ENCODE data around the gene ZBTB21.

The ZBTB21 gene

DNA sequence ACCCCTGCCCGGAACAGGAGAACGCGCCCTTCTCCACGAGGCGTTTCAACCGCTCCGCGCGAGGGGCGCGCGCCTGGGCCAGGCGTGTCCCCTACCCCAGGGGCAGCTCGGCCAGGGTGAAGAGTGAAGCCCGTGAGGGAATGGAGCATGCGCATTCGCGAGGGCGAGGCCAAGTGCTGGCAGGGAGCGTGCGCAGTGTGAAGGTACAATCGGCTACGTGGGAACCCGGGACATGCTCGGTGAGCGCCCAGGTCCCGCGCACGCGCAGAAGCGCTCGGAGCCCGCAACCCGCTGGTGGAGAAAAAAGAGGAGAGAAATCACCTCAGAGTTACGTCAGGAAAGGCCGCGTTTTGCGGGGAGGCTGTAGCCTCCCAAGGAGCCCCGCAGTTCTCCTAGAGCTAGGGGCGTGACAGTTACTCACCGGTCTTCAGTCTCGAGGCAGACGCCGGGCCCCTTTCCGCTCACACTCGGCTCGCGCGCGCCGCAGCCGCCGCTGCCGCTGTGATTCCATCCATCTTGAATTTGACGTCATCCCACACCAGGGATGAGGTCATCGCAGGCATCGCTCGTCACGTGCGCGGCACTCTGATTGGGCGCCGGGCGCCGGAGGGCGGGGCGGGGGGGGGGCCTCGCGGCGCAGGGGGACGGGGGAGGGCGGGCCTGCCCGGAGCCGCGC lies at the start of gene ZBTB21:
ZBTB21 (minus strand) TSS at position 530 of the 676 bp plus-strand sequence. CDS start 16,265 bp downstream, outside the sequence.
- peak; percentile 97 for DNase-seq

DNA sequence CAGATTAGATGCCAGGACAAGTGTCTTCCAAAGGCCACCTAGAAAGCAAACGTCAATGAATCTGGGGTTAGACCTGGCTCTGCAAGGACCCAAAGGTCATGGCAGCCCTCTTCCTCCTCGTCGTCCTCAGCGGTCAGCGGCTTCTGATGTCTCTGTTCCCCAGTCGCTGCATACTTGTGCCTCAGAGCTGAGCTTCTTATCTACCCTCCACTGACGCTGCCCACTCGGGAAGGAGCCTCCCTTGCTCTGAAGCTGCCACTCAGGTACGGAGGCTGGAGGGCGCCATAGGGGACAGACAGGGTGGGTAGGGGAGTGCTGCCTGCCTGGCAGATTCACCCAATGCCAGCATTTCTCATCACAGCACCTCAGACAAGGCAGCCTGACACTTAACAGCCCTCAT lies 49.6 kb upstream of the ZBTB21 start:
- DNase-seq = no peak

DNA sequence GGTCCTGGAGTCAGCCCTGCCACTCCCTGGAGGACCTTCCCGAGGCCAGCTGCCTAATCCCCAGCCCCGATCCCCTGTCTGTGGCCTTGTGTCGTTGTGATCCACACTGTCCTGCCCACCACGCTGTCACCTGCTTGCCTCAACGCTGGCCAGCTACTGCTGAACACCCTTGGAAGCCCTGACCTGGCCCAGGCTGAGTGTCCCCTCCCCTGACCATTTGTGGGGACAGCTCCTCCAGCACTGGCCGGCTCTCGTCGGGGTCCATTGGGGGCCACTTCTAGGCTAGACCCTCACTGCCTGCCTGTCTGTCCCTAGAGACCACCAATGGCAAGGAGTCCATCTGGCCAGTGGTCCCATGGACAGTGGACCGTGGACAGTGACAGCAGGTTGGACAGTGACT lies 49.0 kb upstream of the ZBTB21 start:
- no peak for DNase-seq

DNA sequence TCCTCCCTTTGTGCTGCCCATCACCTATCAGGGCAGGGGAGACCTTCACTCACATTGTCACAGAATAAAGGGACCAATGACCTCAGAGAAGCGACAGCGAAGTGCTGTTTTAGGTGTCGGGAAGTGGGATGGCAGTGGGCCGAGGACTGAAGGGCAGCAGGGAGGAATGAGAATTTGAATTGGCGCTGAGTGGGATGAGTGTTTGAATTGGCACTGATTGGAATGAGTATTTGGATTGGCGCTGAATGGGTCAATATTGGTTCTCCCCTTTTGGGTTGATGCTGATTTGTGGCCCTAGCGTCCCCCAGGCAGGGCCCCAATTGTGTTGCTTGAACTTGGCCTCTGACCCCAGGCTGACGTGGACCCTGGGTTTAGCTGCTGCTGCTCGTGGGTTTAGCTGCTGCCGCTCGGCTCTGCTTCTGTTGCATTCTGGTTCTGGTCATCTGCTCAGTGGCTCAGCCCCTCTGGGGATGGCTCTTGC lies 48.5 kb upstream of the ZBTB21 start:
- no peak for DNase-seq

DNA sequence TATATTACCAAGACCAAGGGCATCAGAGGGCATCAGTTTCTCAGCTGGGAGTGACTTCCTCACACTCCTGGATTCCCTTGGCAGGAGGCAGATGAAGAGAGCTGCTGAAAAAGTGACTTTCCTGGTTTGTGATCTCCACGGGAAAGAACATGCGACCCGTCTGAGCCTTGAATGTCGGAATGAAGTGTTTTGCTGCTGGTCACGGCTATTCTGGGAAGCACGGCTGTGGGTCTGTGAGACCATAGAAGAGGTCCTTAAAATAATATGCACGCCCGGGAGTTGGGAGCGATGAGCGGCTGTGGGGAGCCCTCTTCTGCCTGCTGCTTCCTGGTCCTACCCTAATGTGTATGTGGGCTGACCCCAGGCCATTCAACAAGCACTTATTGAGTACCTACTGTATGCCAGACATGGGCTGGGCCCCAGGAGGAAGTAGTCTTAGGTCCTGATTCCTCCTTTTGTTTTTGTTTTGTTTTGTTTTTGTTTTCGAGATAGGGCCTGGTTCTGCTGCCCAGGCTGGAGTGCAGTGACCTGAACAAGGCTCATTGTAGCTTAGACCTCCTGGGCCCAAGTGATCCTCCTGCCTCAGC lies 47.8 kb upstream of the ZBTB21 start:
- DNase-seq = no peak

DNA sequence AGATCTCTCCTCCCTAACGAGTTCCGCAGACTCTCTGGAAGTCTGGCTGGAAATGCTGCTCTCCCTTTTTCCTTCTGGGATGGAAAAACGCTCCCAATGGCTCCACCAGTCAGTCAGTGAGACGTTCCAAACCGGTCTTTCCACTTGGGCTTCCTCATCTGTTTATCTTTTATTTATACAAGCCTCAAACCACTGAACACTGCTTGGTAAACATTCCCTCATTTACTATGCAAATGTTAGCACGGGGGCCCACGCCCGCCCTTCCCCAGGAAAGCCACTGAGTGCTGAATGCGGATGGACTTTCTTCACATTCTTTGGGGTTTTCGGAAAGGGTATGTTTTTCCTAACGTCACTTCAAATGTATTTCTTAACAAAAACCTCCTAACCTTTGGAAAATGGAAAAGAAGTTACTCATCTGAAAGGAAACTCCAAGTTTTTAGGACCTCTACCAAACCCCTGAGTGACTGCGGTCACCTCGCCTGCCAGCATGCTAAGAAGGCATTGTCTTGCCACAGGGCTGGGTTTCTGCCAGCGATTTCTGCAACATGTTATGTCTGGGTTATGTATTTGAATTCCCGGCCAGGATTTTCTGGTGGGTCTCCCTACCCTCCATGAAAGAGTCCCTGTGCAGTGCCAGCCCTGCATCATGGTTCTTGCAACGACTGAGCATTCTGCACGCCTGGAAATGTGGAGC lies 47.0 kb upstream of the ZBTB21 start:
- DNase-seq = no peak

DNA sequence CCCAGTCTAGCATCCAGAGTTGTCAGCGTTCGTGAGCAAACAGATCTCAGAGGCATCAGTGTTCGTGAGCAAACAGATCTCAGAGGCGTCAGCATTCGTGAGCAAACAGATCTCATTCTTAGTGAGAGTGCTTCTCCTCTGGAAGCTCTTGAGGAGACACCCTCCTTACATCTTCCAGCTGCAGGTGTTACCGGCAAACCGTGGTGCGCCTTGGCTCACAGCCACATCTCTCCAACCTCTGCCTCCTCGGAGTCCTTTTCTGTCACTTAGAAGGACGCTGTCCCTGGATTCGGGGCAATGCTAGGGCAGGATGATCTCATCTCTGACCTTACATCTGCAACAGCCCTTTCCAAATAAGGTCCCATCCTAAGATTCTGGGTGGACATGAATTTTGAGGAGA lies 46.3 kb upstream of the ZBTB21 start:
- no peak for DNase-seq

DNA sequence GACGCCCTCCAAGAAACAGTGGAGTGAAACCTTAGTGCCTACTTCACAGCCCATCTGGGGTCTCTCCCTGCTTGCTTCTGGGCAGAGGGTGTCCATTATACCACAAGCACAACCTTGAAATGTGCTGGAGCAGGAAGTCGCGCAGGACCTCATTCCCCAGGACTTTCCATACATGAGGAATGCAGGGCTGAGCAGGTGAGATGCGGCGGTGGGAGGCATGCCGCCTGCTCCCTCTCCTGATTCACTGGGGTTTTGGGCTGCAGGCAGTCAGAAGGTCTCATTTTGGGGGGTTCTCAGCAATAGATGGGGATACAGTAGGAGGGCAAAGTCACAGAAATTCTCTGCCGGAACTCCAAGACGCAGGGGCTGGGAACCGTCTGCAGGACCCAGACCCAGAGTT lies 45.3 kb upstream of the ZBTB21 start:
- no peak for DNase-seq

DNA sequence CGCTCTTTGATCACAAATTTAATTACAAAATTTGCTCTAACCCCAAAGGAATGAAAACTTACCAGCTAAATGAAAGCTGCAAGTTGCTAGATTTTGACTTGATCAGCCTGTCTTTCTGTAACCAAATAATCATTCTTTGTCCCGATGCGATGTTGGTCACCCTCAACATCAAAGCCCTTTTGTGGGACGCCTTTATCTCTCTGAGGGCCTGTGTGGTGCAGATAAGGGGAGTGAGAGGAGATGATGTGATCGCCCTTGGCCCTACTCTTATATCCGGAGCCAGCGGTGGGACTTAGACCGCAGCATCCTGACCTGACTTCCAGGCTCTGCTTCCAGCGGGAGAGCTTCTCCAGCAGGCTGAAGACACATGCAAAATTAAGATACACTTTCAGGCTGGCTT lies 41.6 kb upstream of the ZBTB21 start:
- no peak for DNase-seq

DNA sequence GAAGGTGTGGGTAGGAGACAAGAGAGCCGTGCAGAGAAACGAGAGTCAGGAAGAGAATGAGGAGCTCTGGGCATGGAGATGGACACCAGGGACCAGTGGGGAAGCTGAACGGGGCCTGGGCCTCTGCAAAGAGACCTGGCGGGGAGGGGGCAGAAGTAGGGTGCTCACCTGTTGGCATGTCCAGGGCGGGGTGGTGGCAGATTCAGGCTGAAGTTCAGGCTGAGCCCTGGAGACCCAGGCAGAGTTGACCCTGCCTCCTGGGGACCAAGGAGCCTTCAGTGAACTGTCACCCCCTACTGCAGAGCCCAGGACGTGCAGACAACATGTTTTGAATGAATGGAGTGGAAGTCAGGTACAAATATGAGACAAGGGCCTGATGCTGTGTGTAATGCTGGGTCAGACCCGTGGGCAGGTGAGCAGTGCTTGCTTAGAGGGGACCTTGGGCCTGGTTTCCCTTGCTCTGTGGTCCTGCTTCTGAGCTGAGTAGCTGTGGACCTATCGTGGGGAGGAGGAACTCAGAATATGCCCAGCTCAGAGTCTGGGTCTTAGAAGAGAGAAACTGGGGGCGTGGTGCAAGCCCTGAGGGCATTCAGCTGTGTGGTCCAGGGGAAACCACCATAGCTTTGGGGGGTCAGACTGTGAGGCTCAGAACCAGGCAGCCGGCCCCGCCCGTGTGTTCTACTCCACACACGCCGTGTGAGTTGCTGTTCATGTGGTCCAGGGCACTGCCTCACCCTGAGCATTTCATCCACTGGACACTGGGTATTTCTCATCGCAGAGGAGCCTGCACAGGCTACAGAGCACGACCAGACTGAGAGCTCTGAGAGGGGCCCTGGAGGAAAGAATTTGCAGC lies 39.6 kb upstream of the ZBTB21 start:
- DNase-seq = no peak

DNA sequence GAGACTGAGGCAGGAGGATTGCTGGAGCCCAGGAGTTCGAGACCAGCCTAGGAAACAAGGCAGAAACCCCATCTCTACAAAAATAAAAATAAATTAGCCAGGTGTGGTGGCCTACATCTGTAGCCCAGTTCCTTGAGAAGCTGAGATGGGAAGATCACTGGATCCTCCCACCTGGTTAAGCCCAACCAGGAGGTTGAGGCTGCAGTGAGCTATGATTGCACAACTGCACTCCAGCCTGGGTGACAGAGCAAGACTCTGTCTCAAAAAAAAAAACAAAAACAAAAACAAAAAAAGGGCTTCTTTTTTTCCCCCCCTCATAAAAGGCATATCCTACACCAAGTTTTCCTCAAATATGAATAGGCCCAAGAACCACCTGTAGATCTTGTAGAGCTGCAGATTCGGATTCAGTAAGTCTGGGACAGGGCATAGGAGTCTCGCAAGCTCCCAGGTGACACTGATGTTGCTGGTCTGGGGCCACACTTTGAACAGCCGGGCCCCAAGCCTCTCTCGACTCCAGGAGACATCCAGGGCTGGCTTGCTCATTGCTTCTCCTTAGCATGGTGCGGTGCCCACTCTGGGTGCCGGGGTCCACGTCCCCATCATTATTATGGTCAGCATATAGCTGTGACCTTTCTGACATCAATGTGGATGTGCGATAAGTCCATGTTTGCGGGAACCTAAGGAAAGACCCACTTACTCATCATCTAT lies 38.9 kb upstream of the ZBTB21 start:
- DNase-seq = no peak

DNA sequence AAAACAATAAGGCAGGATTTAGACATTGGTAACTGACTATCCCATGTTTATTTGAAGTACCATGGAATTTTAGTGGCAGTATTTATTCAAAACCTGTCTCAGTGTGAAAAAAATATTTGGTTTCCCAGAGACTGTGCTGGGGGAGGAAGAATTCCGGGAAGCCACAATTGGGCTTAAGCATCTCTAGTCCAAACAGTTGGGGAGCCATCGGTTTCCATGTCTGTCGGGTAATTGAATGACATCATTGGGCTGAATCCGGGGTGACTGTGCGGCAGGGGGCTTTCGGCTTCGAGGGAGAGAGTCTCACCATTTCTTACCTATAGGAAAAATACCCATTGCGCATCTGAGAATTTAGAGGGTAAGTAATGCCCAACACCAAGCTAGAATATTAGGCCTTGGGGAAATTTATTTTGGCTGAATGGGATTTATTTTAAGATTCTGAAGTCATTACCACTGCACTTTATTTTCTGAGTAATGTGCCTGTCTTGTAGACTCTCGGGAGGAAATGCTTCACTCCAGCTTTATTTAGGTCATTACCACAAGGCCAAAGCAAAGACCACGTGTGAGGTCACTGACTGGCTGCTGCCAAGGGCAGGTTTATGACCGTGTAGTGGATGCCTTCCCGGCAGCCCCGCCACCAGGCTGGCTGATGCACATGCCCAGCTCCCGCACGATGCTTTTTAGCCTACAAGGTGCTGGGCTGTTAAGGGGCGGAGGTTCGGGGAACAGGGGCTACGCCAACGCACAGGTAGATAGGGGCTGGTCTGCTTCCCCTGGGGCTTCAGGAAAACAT lies 37.9 kb upstream of the ZBTB21 start:
- DNase-seq = no peak

DNA sequence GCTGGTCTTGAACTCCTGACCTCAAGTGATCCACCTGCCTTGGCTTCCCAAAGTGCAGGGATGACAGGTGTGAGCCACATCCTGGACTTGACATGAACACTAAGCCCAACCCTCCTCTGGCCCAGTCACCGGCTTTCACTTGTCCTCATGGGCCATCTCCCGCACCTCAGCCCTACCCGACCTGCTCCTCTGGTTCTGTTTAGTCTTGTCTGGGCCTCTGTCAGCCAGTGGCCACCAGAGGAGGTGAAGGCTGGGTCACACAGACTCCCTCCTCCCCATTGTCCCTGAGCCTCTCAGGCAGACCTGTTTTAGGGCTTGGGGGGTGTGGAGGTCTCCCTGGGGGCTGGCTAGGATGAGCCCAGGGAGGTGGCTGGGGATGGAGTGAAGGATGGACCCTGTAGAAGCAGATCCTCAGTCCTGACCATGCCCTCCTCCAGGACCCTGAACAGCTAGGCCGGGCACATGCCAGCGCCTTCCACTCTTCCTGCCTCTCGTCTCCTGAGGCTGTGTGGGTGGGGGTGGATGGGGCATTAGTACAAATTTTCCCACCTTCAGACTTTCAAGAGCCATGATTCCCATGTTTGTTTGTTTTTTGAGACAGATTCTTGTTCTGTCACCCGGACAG lies 34.8 kb upstream of the ZBTB21 start:
- DNase-seq = no peak

DNA sequence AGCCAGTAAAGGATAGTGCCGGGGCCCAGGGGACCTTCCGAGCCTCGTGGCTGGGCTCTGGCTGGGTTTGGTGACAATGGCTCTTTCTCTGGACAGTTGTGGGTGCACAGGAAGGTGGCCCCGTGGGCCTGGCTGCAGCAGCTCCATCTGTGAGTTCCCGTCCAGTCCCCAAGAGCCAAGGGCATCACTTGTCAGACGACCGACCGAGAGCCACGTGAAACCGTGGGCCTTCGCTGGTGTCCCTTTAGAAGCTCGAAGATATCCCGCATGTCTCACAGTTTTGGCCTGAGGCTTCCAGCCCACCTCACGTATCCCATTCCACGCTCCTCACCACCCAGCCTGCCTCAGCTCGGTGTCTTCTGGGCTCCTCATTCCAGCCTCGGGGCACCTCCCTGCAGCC lies 33.8 kb upstream of the ZBTB21 start:
- no peak for DNase-seq

DNA sequence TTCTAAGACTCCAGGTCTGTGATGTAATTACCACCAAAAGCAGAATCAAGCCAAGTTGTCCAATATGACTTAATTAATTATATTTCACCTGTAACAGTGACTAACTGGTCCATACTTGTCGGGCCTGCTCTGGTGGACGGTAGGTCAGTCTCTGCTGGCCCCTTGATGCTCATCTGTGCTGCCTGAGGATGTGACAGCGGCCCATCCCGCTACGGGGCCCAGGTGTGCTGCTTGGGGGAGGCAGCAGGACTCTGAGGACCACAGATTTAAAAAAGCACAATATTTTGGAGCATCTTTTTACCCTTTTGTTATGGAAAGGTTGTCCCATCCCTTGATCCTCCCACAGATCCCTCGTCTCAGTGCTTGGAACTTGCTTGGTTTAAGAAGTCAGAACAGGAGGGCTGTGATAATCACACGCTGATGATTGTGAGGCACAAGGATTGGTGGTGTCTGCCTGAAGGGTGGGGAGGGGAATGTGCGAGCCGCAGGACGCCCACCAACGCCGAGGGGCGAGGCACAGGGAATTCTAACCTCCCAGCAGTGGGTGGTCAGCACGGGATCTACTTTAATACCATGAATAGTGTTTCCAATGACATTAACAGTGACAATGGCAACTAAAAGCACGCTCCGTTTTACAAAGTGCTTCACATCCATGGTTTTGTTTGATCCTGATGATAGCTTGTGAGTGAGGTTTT lies 33.2 kb upstream of the ZBTB21 start:
- DNase-seq = no peak

DNA sequence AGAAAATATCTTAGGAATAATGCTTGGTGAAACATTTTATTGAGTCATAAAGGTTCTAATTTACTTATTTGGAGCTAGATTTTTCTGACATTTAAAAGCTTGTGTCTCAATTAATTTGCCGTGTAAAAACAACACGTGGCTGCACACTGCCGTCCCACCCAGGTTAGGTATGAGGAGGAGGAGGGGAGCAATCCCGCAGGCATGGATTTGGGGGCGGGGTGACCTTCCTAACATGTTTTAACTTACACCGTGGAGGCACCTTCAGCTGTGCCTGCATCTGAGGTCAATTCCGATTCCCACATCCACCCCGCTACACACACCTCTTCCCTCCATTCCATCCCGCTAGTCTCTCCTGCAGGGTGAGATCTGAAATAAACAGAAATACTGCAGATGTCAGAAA lies 32.5 kb upstream of the ZBTB21 start:
- DNase-seq = no peak

DNA sequence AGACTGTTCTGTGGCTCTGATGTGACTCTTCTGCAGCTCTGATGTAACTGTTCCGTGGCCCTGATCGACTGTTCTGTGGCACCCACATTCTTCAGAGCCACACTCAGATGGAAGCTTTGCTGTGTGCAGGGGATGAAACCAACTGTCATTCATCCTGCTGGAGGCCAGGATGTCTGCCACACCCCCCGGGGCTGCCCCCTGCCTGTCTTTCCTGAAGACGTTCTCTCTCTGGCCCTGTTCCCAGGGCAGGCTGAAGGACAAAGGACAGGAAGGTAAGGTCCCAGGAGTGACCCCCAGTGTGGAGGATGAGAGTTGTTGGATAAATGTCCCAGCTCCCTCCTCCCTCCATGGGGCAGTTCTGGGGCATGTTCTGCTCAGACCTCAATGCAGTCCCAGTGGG lies 31.6 kb upstream of the ZBTB21 start:
- DNase-seq = no peak

DNA sequence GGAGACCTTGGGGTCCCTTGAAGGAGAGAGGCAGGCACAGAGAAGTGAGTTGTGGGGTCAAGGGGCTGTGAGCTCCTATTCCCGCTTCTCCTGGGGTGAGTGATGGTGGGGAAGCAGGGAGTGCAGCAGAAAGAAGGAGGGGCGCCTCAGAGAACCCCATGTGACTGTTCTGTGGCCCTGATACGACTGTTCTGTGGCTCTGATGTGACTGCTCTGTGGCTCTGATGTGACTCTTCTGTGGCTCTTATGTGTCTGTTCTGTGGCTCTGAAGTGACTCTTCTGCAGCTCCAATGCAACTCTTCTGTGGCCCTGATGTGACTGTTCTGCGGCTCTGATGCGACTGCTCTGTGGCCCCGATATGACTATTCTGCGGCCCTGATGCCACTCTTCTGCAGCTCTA lies 31.1 kb upstream of the ZBTB21 start:
- no peak for DNase-seq

DNA sequence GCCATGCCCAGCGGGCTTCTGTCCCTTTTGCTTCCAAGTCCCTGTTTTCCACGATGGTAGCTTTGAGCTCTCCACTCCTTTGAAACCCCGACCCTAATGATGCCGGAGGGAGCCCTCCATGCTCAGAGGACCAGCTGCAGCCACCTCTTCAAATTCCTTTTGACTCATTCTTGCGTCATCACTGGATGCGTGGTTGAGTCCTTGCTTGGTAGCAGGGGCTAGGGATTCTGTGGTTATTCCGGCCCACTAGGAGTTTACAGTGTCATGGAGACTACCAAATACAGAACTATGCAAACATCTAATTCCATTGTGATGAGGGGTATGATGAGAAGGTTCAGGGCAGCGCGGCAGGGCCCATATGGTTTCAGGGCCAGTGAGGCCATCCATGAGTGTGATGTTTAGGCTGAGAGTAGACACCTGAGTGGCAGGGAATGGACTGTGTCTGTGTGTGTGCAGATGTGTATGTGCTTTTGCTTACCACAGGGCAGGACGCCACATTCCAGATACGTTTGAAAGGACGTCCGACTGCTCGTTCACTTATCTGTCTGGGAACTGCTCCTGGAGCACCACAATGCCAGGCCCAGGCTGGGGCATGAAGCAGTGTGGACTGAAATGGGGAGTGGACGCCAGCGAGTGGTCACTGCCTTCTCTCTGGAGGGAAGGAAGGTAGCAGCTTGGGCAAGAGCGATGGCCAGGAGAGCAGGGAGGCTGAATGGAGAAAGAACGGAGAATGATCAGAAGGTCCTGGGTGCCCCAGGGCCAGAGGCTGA lies 30.4 kb upstream of the ZBTB21 start:
- DNase-seq = no peak

DNA sequence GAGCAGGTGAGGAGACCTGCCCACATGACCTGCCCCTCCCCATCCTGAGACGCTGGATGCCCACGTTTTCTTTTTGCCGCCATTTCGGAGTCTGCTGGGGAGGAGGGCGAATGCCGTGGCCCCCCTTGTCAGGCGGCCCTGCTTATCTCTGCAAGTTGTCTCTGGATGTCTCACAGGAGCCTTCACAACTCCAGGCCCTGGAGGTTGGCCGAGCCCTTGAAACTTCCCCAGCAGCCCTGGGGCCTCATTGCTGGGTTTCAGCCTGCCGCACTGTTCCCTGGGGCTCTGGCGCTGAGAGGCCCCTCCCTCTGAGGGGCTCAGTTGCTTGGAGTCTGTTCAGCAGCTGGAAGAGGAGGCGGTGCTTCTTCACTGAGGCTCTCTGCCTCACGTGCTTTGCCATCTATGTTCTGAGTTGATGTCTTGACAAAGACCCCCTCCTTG lies 29.8 kb upstream of the ZBTB21 start:
- no peak for DNase-seq
